Chondrocyte (in vitro differentiated cells): Measurements from ENCODE around the gene AGBL4. TPM values are rescaled to one million over a fixed set of nuclear protein-coding genes. Genes with fewer than 3 reads are reported as not detected.

ENCODE experiments used
- DNase-seq: peaks from one replicate; pipeline ENCODE4 v3.0.0; 2021; ENCODE audit warnings: mixed read lengths, low spot score
- H3K27ac Mint-ChIP-seq: one replicate; pipeline ENCODE4 v1.8.0; 2021; ENCODE audit warnings: mild to moderate bottlenecking, moderate library complexity, mixed read lengths; ENCODE audit not compliant: unreplicated experiment
- H3K27me3 Mint-ChIP-seq: 2 replicates; pipeline ENCODE4 v1.8.0; 2021; ENCODE audit warnings: low read depth, mixed read lengths
- H3K36me3 Mint-ChIP-seq: 2 replicates; pipeline ENCODE4 v1.8.0; 2021; ENCODE audit warnings: low read depth, mixed read lengths
- H3K4me1 Mint-ChIP-seq: 2 replicates; pipeline ENCODE4 v1.8.0; 2021; ENCODE audit warnings: low read depth, mild to moderate bottlenecking, mixed read lengths
- H3K4me3 Mint-ChIP-seq: one replicate; pipeline ENCODE4 v1.8.0; 2021; ENCODE audit warnings: mild to moderate bottlenecking, moderate library complexity, mixed read lengths; ENCODE audit not compliant: unreplicated experiment
- H3K9me3 Mint-ChIP-seq: 2 replicates; pipeline ENCODE4 v1.8.0; 2021; ENCODE audit warnings: low read depth, mixed read lengths
- total RNA-seq: library from RNA; stranded (reverse); gene quantifications from 3 replicates; pipeline ENCODE4 v1.2.1, GENCODE V29; 2021
- TF ChIP-seq, protein P1 (sequence below): fragments of 200-600 bp; sonication (generic); IDR thresholded peaks from 2 replicates; pipeline ENCODE4 v1.5.0; 2021; ENCODE audit warnings: antibody characterized with exemption, mild to moderate bottlenecking, moderate library complexity

AGBL4 gene
- total RNA-seq, 1 donor from 2014 or later: not detected

- H3K27ac Mint-ChIP-seq: no peak overlapping the region
- H3K36me3 Mint-ChIP-seq: no peaks in the 10 kb centered on the region
- TF ChIP-seq, protein P1, sequence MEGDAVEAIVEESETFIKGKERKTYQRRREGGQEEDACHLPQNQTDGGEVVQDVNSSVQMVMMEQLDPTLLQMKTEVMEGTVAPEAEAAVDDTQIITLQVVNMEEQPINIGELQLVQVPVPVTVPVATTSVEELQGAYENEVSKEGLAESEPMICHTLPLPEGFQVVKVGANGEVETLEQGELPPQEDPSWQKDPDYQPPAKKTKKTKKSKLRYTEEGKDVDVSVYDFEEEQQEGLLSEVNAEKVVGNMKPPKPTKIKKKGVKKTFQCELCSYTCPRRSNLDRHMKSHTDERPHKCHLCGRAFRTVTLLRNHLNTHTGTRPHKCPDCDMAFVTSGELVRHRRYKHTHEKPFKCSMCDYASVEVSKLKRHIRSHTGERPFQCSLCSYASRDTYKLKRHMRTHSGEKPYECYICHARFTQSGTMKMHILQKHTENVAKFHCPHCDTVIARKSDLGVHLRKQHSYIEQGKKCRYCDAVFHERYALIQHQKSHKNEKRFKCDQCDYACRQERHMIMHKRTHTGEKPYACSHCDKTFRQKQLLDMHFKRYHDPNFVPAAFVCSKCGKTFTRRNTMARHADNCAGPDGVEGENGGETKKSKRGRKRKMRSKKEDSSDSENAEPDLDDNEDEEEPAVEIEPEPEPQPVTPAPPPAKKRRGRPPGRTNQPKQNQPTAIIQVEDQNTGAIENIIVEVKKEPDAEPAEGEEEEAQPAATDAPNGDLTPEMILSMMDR: no peak
- no peak overlapping the region for H3K4me3 Mint-ChIP-seq
- DNase-seq: no peak
- H3K27me3 Mint-ChIP-seq: peaks cover 35% of the 10 kb centered on the region
- H3K4me1 Mint-ChIP-seq: no peaks in the 10 kb centered on the region
- no peaks in the 10 kb centered on the region for H3K9me3 Mint-ChIP-seq
Observed at GRCh38 chr1:48561444-48561843, 1462.3 kb downstream of the AGBL4 start.

- TF ChIP-seq, protein P1: no peak
- no peaks in the 10 kb centered on the region for H3K9me3 Mint-ChIP-seq
- no peaks in the 10 kb centered on the region for H3K36me3 Mint-ChIP-seq
- H3K4me1 Mint-ChIP-seq: no peaks in the 10 kb centered on the region
- peaks cover 33% of the 10 kb centered on the region for H3K27me3 Mint-ChIP-seq
- no peak overlapping the region for H3K4me3 Mint-ChIP-seq
- DNase-seq: no peak
- no peak overlapping the region for H3K27ac Mint-ChIP-seq
Observed at GRCh38 chr1:48560577-48560976, 1463.2 kb downstream of the AGBL4 start.

- H3K27ac Mint-ChIP-seq: no peak overlapping the region
Observed at GRCh38 chr1:48560116-48560515, 1463.6 kb downstream of the AGBL4 start.

GRCh38 chr1:48558366-48558765 lies 1465.4 kb downstream of the AGBL4 start:
- Mint-ChIP-seq H3K27ac (no peak overlapping the region), H3K27me3 (peaks cover 31% of the 10 kb centered on the region), H3K9me3 (no peaks in the 10 kb centered on the region), H3K4me1 (peaks cover under 1% of the 10 kb centered on the region), H3K36me3 (no peaks in the 10 kb centered on the region), H3K4me3 (no peak overlapping the region)
- TF ChIP-seq, protein P1: no peak
- DNase-seq: no peak

More at GRCh38 chr1:48560116-48560515, 1463.6 kb downstream of the AGBL4 start:
- H3K36me3 Mint-ChIP-seq: no peaks in the 10 kb centered on the region
- no peaks in the 10 kb centered on the region for H3K4me1 Mint-ChIP-seq
- no peak for DNase-seq
- TF ChIP-seq, protein P1: no peak
- no peaks in the 10 kb centered on the region for H3K9me3 Mint-ChIP-seq
- H3K4me3 Mint-ChIP-seq: no peak overlapping the region
- H3K27me3 Mint-ChIP-seq: peaks cover 38% of the 10 kb centered on the region

- peaks cover 31% of the 10 kb centered on the region for H3K27me3 Mint-ChIP-seq
- peaks cover 5% of the 10 kb centered on the region for H3K4me1 Mint-ChIP-seq
- H3K4me3 Mint-ChIP-seq: no peak overlapping the region
- TF ChIP-seq, protein P1: no peak
- H3K27ac Mint-ChIP-seq: no peak overlapping the region
- DNase-seq: no peak
- H3K36me3 Mint-ChIP-seq: no peaks in the 10 kb centered on the region
- no peaks in the 10 kb centered on the region for H3K9me3 Mint-ChIP-seq
Observed at GRCh38 chr1:48556186-48556850, 1467.4 kb downstream of the AGBL4 start.
